Fibroblast of peridontal ligament (primary cell): Measurements from ENCODE around the gene TRIM44.
"Not testable (repeated sequence)": the region's sequence is repeated elsewhere in the genome, so short reads cannot be mapped to it uniquely, and the experiment has no call there.

Experiments used
- DNase-seq: peaks from one replicate; pipeline ENCODE4 v3.0.0-alpha.2; 2010; ENCODE audit errors: extremely low read depth

The TRIM44 gene

GRCh38 chr11:35855671-35856070, 193.1 kb downstream of the TRIM44 start:
- DNase-seq, result no peak

GRCh38 chr11:35856259-35856658, 193.7 kb downstream of the TRIM44 start:
- no peak for DNase-seq

GRCh38 chr11:35856756-35857155, 194.2 kb downstream of the TRIM44 start:
- DNase-seq, result no peak

GRCh38 chr11:35857922-35858321, 195.3 kb downstream of the TRIM44 start:
- DNase-seq, result no peak

- DNase-seq, result no peak
Observed at GRCh38 chr11:35859301-35859700, 196.7 kb downstream of the TRIM44 start.

GRCh38 chr11:35860194-35860593, 197.6 kb downstream of the TRIM44 start:
- not testable (repeated sequence) for DNase-seq

GRCh38 chr11:35861191-35861590, 198.6 kb downstream of the TRIM44 start:
- DNase-seq, result no peak

GRCh38 chr11:35862666-35863065, 200.1 kb downstream of the TRIM44 start:
- no peak for DNase-seq

- DNase-seq, result no peak
Observed at GRCh38 chr11:35864131-35864530, 201.6 kb downstream of the TRIM44 start.

- DNase-seq, result no peak
Observed at GRCh38 chr11:35866601-35867000, 204.0 kb downstream of the TRIM44 start.
